GM18507 (cell line): ENCODE measurements around the gene PCDHB8.
"Not testable (repeated sequence)": the region's sequence is repeated elsewhere in the genome, so short reads cannot be mapped to it uniquely, and the experiment has no call there.

Experiments
- DNase-seq: peaks from one replicate; pipeline ENCODE4 v3.0.0; 2011; ENCODE audit warnings: low read depth; ENCODE audit not compliant: insufficient read length; ENCODE audit errors: extremely low spot score
- FAIRE-seq: peaks from 2 replicates; lab custom pipeline; 2011; peaks lifted over from hg19 to GRCh38; lab: Jason Lieb, UNC

The PCDHB8 gene

GRCh38 chr5:141180313-141180712 lies 2.7 kb downstream of the PCDHB8 start:
- no peak for FAIRE-seq
- no peak for DNase-seq

- FAIRE-seq (no peak), DNase-seq (no peak)
Measured at GRCh38 chr5:141182248-141182647, 4.7 kb downstream of the PCDHB8 start, which contains the start of gene PCDHB16. TSS of gene PCDHB16 (plus strand) at chr5:141182387. CDS start at chr5:141182560, 173 bp downstream.

- not testable (repeated sequence) for DNase-seq, FAIRE-seq
Measured at GRCh38 chr5:141184117-141184855, 6.7 kb downstream of the PCDHB8 start.

- DNase-seq (no peak), FAIRE-seq (no peak)
Measured at GRCh38 chr5:141186897-141187512, 9.4 kb downstream of the PCDHB8 start, which contains the start of gene PCDHB9. TSS of gene PCDHB9 (plus strand) at chr5:141187161. CDS start at chr5:141187319, 158 bp downstream.

GRCh38 chr5:141188682-141189081 lies 11.1 kb downstream of the PCDHB8 start:
- FAIRE-seq = not testable (repeated sequence)

GRCh38 chr5:141189131-141189530 lies 11.5 kb downstream of the PCDHB8 start:
- not testable (repeated sequence) for FAIRE-seq, DNase-seq

More at GRCh38 chr5:141188682-141189081, 11.1 kb downstream of the PCDHB8 start:
- DNase-seq = not testable (repeated sequence)

- no peak for DNase-seq
- FAIRE-seq = no peak
Measured at GRCh38 chr5:141192110-141192725, 14.6 kb downstream of the PCDHB8 start, which contains the start of gene PCDHB10. TSS of gene PCDHB10 (plus strand) at chr5:141192353. CDS start at chr5:141192553, 200 bp downstream.

GRCh38 chr5:141194332-141194731 lies 16.7 kb downstream of the PCDHB8 start:
- FAIRE-seq, DNase-seq: not testable (repeated sequence)

- no peak for DNase-seq
- FAIRE-seq = no peak
Measured at GRCh38 chr5:141196363-141196762, 18.8 kb downstream of the PCDHB8 start.

GRCh38 chr5:141199359-141200235 lies 22.0 kb downstream of the PCDHB8 start, which contains the start of gene PCDHB11:
TSS of gene PCDHB11 (plus strand) at chr5:141199627. CDS start at chr5:141199775, 148 bp downstream.
- no peak for DNase-seq
- FAIRE-seq = no peak

GRCh38 chr5:141201126-141201525 lies 23.5 kb downstream of the PCDHB8 start:
- DNase-seq, FAIRE-seq: not testable (repeated sequence)

GRCh38 chr5:141201646-141202045 lies 24.1 kb downstream of the PCDHB8 start:
- FAIRE-seq, DNase-seq: not testable (repeated sequence)

- DNase-seq = no peak
Measured at GRCh38 chr5:141208478-141208877, 30.9 kb downstream of the PCDHB8 start, which contains the start of gene PCDHB12. TSS of gene PCDHB12 (plus strand) at chr5:141208719. CDS start at chr5:141208908, 189 bp downstream.

GRCh38 chr5:141210281-141210680 lies 32.7 kb downstream of the PCDHB8 start:
- not testable (repeated sequence) for FAIRE-seq

More at GRCh38 chr5:141208478-141208877, 30.9 kb downstream of the PCDHB8 start, which contains the start of gene PCDHB12:
- FAIRE-seq = no peak

GRCh38 chr5:141210849-141211248 lies 33.3 kb downstream of the PCDHB8 start:
- not testable (repeated sequence) for FAIRE-seq, DNase-seq

More at GRCh38 chr5:141210281-141210680, 32.7 kb downstream of the PCDHB8 start:
- DNase-seq = not testable (repeated sequence)

- not testable (repeated sequence) for FAIRE-seq, DNase-seq
Measured at GRCh38 chr5:141213656-141214339, 36.2 kb downstream of the PCDHB8 start, which contains the start of gene PCDHB13. TSS of gene PCDHB13 (plus strand) at chr5:141213919. CDS start at chr5:141214124, 205 bp downstream.

GRCh38 chr5:141214583-141214982 lies 37.0 kb downstream of the PCDHB8 start:
- FAIRE-seq, DNase-seq: not testable (repeated sequence)

- FAIRE-seq = not testable (repeated sequence)
Measured at GRCh38 chr5:141215504-141215903, 37.9 kb downstream of the PCDHB8 start.

More at GRCh38 chr5:141215504-141215903, 37.9 kb downstream of the PCDHB8 start:
- DNase-seq = not testable (repeated sequence)
